ENCODE measurements around the gene CRHR1.
A peak's percentile ranks its signal among the peaks of the same experiment; 100 is the strongest.

The CRHR1 gene

GRCh38 chr17:45836047-45837044, 52.2 kb downstream of the CRHR1 start:
- Mint-ChIP-seq H3K9me3 (no peaks in the 10 kb centered on the region), H3K4me3 (no peak overlapping the region), H3K27ac (ENCODE audit: low read depth) (peak overlapping the region; percentile 23), H3K36me3 (ENCODE audit: insufficient read depth) (no peaks in the 10 kb centered on the region), H3K27me3 (peaks cover 24% of the 10 kb centered on the region), H3K4me1 (no peaks in the 10 kb centered on the region)
- ATAC-seq (replicated peaks; ENCODE audit: extremely low read depth, poor library complexity, severe bottlenecking) (no peak), DNase-seq (ENCODE audit: low spot score in 2 of 2) (no peak)

- Mint-ChIP-seq H3K4me1 (no peaks in the 10 kb centered on the region), H3K4me3 (no peak overlapping the region), H3K27me3 (peaks cover 24% of the 10 kb centered on the region), H3K36me3 (ENCODE audit: insufficient read depth) (no peaks in the 10 kb centered on the region), H3K27ac (ENCODE audit: low read depth) (no peak overlapping the region), H3K9me3 (no peaks in the 10 kb centered on the region)
- ATAC-seq (replicated peaks; ENCODE audit: extremely low read depth, poor library complexity, severe bottlenecking) (no peak), DNase-seq (ENCODE audit: low spot score in 2 of 2) (no peak)
Observed at GRCh38 chr17:45837187-45837586, 53.1 kb downstream of the CRHR1 start.

DNA sequence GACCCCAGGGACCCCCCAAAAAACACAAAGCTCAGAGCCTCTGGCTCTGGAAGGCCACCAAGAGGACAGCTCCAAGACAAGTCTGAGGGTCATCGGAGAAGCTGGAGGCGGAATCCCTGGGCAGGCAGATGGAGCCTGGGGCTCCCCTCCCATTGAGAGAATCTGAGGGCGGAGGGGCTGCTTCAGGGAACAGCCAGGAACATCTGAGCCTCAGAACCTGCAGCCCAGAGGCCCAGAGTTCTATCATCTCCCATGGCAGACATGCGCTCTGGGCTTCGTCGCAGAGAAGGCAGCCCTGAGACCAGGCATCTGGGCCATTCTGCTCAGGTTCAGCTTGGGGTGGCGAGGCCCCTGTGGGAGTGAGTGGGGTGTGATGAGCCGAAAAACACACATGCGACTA, 53.5 kb downstream of the CRHR1 start:
- H3K4me1 Mint-ChIP-seq = no peaks in the 10 kb centered on the region
- H3K36me3 Mint-ChIP-seq (ENCODE audit: insufficient read depth) = no peaks in the 10 kb centered on the region
- DNase-seq (ENCODE audit: low spot score in 2 of 2) (no peak), ATAC-seq (replicated peaks; ENCODE audit: extremely low read depth, poor library complexity, severe bottlenecking) (no peak)
- H3K27ac Mint-ChIP-seq (ENCODE audit: low read depth) = no peak overlapping the region
- peaks cover 24% of the 10 kb centered on the region for H3K27me3 Mint-ChIP-seq
- no peaks in the 10 kb centered on the region for H3K9me3 Mint-ChIP-seq
- H3K4me3 Mint-ChIP-seq = no peak overlapping the region

DNA sequence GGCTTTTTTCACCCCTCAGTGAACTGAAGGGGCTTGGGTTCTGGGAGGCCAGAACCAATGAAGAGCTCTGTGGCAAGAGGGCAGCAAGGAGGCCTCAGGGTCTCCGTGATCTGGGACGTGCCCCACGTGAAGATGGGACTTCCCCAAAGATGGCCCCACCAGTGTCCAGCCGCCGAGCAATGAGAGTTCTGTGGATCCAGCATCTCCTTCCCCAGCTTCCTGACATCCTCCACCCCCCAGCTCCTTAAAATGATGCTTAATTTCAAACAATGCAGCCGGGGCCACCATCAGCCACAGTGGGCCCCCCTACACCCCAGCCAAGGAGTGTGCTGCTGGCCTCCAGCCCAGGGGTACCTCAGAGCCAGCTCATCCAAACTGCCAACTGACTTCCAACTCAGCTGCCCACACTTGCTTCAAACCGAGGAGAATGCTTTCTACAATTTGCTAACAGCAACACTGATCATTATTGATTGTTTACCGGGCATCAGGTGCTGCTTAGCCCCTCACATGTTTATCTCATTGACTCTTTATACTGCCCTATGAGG, 54.7 kb downstream of the CRHR1 start:
- H3K27ac Mint-ChIP-seq (ENCODE audit: low read depth) = no peak overlapping the region
- peaks cover 24% of the 10 kb centered on the region for H3K27me3 Mint-ChIP-seq
- ATAC-seq (replicated peaks; ENCODE audit: extremely low read depth, poor library complexity, severe bottlenecking) = no peak

GRCh38 chr17:45839442-45839841, 55.3 kb downstream of the CRHR1 start:
- Mint-ChIP-seq H3K4me1 (no peaks in the 10 kb centered on the region), H3K27me3 (peaks cover 24% of the 10 kb centered on the region), H3K36me3 (ENCODE audit: insufficient read depth) (no peaks in the 10 kb centered on the region), H3K27ac (ENCODE audit: low read depth) (no peak overlapping the region), H3K4me3 (no peak overlapping the region), H3K9me3 (no peaks in the 10 kb centered on the region)
- no peak for ATAC-seq (replicated peaks; ENCODE audit: extremely low read depth, poor library complexity, severe bottlenecking)
- DNase-seq (ENCODE audit: low spot score in 2 of 2) = no peak

More for the DNA sequence above, 54.7 kb downstream of the CRHR1 start:
- Mint-ChIP-seq H3K9me3 (no peaks in the 10 kb centered on the region), H3K4me1 (no peaks in the 10 kb centered on the region), H3K36me3 (ENCODE audit: insufficient read depth) (no peaks in the 10 kb centered on the region), H3K4me3 (no peak overlapping the region)
- DNase-seq (ENCODE audit: low spot score in 2 of 2) = no peak

DNA sequence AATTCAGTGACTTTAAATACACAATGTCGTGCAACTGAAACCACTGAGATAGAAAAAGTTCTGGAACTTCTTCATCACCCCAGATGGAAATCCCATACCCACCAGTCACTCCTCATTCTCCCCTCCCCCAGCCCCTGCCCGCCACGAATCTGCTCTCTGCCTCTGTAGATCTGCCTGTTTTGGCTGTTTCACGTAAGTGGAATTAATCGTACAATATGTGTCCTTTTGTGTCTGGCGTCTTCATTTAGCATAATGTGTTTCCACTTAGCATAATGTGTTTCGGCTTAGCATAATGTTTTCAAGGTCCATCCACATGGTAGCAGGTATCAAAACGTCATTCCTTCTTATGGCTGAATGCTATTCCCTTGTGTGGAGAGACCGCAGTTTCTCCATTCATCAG, 57.1 kb downstream of the CRHR1 start:
- Mint-ChIP-seq H3K27me3 (peaks cover 18% of the 10 kb centered on the region), H3K27ac (ENCODE audit: low read depth) (no peak overlapping the region), H3K9me3 (no peaks in the 10 kb centered on the region), H3K4me1 (no peaks in the 10 kb centered on the region), H3K4me3 (no peak overlapping the region), H3K36me3 (ENCODE audit: insufficient read depth) (no peaks in the 10 kb centered on the region)
- ATAC-seq (replicated peaks; ENCODE audit: extremely low read depth, poor library complexity, severe bottlenecking) (no peak), DNase-seq (ENCODE audit: low spot score in 2 of 2) (no peak)

DNA sequence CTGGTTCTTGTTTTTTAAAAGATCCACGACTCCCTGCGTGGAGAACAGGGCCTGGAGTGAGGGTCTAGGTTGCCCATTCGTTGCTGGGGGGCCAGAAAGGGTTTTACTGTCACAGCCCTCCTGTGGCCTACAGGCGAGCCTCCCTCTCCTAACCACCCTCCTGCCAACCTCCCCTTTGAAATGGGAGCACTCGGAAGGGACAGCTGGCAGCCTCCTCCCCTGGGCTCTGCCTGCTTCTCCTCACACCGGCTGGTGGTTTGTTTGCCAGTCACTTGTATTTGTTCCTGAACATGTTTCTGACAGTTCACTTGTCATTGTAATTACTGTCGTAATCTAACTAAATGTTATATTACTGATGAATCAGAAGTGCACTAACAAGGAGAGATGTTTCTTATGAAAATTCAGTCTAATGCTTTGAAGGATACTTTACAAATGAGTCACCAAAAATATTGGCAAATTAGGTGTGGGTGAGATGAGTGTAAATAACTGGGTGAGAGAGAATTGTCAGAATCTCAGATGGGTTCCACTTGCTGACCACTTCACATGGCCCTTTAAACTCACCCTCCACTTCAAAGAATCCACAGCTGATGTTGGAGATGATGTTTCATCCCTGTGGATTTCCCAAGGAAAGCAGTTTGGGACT, 57.9 kb downstream of the CRHR1 start:
- H3K27ac Mint-ChIP-seq (ENCODE audit: low read depth) = no peak overlapping the region
- no peaks in the 10 kb centered on the region for H3K36me3 Mint-ChIP-seq (ENCODE audit: insufficient read depth)
- no peak overlapping the region for H3K4me3 Mint-ChIP-seq
- no peak for ATAC-seq (replicated peaks; ENCODE audit: extremely low read depth, poor library complexity, severe bottlenecking)
- no peaks in the 10 kb centered on the region for H3K4me1 Mint-ChIP-seq
- no peak for DNase-seq (ENCODE audit: low spot score in 2 of 2)
- peaks cover 15% of the 10 kb centered on the region for H3K27me3 Mint-ChIP-seq
- no peaks in the 10 kb centered on the region for H3K9me3 Mint-ChIP-seq

DNA sequence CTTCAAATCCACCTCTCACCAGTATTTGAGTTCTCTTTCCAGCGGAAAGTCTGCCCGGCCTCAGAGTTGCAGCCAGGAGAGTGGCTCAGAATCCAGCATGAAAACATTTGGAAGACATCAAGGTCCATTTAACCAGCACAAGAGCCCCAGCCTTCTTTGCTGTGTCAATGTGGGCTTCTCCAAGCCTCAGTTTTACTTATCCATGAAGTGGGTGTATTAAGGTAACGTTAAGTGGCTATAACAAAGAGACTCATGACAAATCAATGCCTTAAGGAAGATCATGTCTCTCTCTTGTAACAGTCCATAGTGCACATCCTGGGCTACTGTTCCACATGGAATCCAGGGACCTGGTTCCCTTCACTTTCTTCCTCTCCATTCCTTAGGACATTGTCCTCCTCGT, 59.6 kb downstream of the CRHR1 start:
- H3K9me3 Mint-ChIP-seq = no peaks in the 10 kb centered on the region
- DNase-seq (ENCODE audit: low spot score in 2 of 2) (no peak), ATAC-seq (replicated peaks; ENCODE audit: extremely low read depth, poor library complexity, severe bottlenecking) (no peak)
- H3K36me3 Mint-ChIP-seq (ENCODE audit: insufficient read depth) = no peaks in the 10 kb centered on the region
- no peak overlapping the region for H3K27ac Mint-ChIP-seq (ENCODE audit: low read depth)
- no peaks in the 10 kb centered on the region for H3K4me1 Mint-ChIP-seq
- H3K27me3 Mint-ChIP-seq = peaks cover 10% of the 10 kb centered on the region
- H3K4me3 Mint-ChIP-seq = no peak overlapping the region

DNA sequence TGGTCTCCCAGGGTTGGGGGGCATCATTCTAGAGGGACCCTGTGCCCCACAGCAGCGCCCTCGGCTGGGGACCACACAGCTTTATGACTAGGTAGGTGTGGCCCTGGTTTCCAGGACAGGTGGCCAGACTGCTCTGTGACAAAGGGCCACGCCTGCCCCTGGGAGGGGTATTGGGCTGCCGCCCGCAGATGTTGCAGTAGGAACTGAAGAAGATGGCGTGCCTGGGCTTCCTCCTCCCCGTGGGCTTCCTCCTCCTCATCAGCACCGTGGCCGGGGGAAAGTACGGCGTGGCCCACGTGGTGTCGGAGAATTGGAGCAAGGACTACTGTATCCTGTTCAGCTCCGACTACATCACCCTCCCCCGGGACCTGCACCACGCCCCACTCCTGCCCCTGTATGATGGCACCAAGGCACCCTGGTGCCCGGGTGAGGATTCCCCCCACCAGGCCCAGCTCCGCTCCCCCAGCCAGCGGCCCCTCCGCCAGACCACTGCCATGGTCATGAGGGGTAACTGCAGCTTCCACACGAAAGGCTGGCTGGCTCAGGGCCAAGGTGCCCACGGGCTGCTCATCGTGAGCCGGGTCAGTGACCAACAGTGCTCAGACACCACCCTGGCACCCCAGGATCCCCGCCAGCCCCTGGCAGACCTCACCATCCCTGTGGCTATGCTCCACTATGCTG, 60.7 kb downstream of the CRHR1 start, which contains the start of gene SPPL2C:
Gene SPPL2C, plus strand, starts transcription at position 187 of the 681 bp plus-strand sequence. Its CDS starts 26 bp downstream, at position 213.
- H3K9me3 Mint-ChIP-seq = no peaks in the 10 kb centered on the region
- H3K4me1 Mint-ChIP-seq = no peaks in the 10 kb centered on the region
- peaks cover 13% of the 10 kb centered on the region for H3K27me3 Mint-ChIP-seq
- ATAC-seq (replicated peaks; ENCODE audit: extremely low read depth, poor library complexity, severe bottlenecking) = no peak
- H3K36me3 Mint-ChIP-seq (ENCODE audit: insufficient read depth) = no peaks in the 10 kb centered on the region
- no peak within 1 kb of the TSS for H3K4me3 Mint-ChIP-seq
- no peak within 1 kb of the TSS for H3K27ac Mint-ChIP-seq (ENCODE audit: low read depth)
- no peak for DNase-seq (ENCODE audit: low spot score in 2 of 2)

GRCh38 chr17:45845376-45846185, 61.5 kb downstream of the CRHR1 start:
- DNase-seq (ENCODE audit: low spot score in 2 of 2) = no peak
- no peak for ATAC-seq (replicated peaks; ENCODE audit: extremely low read depth, poor library complexity, severe bottlenecking)
- H3K4me1 Mint-ChIP-seq = no peaks in the 10 kb centered on the region
- peaks cover 20% of the 10 kb centered on the region for H3K27me3 Mint-ChIP-seq
- H3K36me3 Mint-ChIP-seq (ENCODE audit: insufficient read depth) = no peaks in the 10 kb centered on the region
- no peaks in the 10 kb centered on the region for H3K9me3 Mint-ChIP-seq
- H3K4me3 Mint-ChIP-seq = no peak overlapping the region
- no peak overlapping the region for H3K27ac Mint-ChIP-seq (ENCODE audit: low read depth)

- Mint-ChIP-seq H3K27ac (ENCODE audit: low read depth) (no peak overlapping the region), H3K36me3 (ENCODE audit: insufficient read depth) (no peaks in the 10 kb centered on the region), H3K4me3 (no peak overlapping the region), H3K9me3 (no peaks in the 10 kb centered on the region), H3K27me3 (peaks cover 23% of the 10 kb centered on the region), H3K4me1 (no peaks in the 10 kb centered on the region)
- DNase-seq (ENCODE audit: low spot score in 2 of 2) (no peak), ATAC-seq (replicated peaks; ENCODE audit: extremely low read depth, poor library complexity, severe bottlenecking) (no peak)
Observed at GRCh38 chr17:45846223-45846622, 62.1 kb downstream of the CRHR1 start.

GRCh38 chr17:45846646-45847045, 62.5 kb downstream of the CRHR1 start:
- no peaks in the 10 kb centered on the region for H3K36me3 Mint-ChIP-seq (ENCODE audit: insufficient read depth)
- DNase-seq (ENCODE audit: low spot score in 2 of 2) (no peak), ATAC-seq (replicated peaks; ENCODE audit: extremely low read depth, poor library complexity, severe bottlenecking) (no peak)
- H3K4me1 Mint-ChIP-seq = no peaks in the 10 kb centered on the region
- no peak overlapping the region for H3K27ac Mint-ChIP-seq (ENCODE audit: low read depth)
- no peaks in the 10 kb centered on the region for H3K9me3 Mint-ChIP-seq
- H3K4me3 Mint-ChIP-seq = no peak overlapping the region
- peaks cover 23% of the 10 kb centered on the region for H3K27me3 Mint-ChIP-seq
